ENCODE results near the gene OTOA.
"Not testable (repeated sequence)": the region's sequence is repeated elsewhere in the genome, so short reads cannot be mapped to it uniquely, and the experiment has no call there.

Gene OTOA

GRCh38 chr16:21756192-21757079 lies 92.7 kb downstream of the OTOA start:
- H3K4me2 ChIP-seq (ENCODE audit: insufficient read depth, low read length); H3K79me2 ChIP-seq (ENCODE audit: insufficient read depth, low read length); H3K9me3 ChIP-seq (ENCODE audit: insufficient read depth, low read length, severe bottlenecking); H3K27me3 ChIP-seq (ENCODE audit: insufficient read depth, low read length, poor library complexity); DNase-seq; H3K4me1 ChIP-seq (ENCODE audit: insufficient read depth, low read length); H3K36me3 ChIP-seq (ENCODE audit: insufficient read depth, low read length); H3K4me3 ChIP-seq (ENCODE audit: low read depth in 1 of 2, low read length in 2 of 2); H3K9ac ChIP-seq (ENCODE audit: low read depth, low read length); H4K20me1 ChIP-seq (ENCODE audit: insufficient read depth, low read length); H3K27ac ChIP-seq (ENCODE audit: low read length); H2AFZ ChIP-seq (ENCODE audit: low read depth, low read length): not testable (repeated sequence)
- peak; percentile 42; the same call in 2 of the 3 replicates for ATAC-seq (ENCODE audit: insufficient read depth, low read depth)

- not testable (repeated sequence) for H2AFZ ChIP-seq (ENCODE audit: low read depth, low read length)
- peak; percentile 95 for ATAC-seq (ENCODE audit: insufficient read depth, low read depth)
These were observed 93.4 kb downstream of the OTOA start for GRCh38 chr16:21757080-21757671.

GRCh38 chr16:21768280-21768679 lies 104.5 kb downstream of the OTOA start:
- not testable (repeated sequence) for H3K4me3 ChIP-seq (ENCODE audit: low read depth in 1 of 2, low read length in 2 of 2); H3K27ac ChIP-seq (ENCODE audit: low read length); H4K20me1 ChIP-seq (ENCODE audit: insufficient read depth, low read length); H3K27me3 ChIP-seq (ENCODE audit: insufficient read depth, low read length, poor library complexity); H2AFZ ChIP-seq (ENCODE audit: low read depth, low read length); H3K9ac ChIP-seq (ENCODE audit: low read depth, low read length); DNase-seq; H3K79me2 ChIP-seq (ENCODE audit: insufficient read depth, low read length); H3K9me3 ChIP-seq (ENCODE audit: insufficient read depth, low read length, severe bottlenecking); H3K4me2 ChIP-seq (ENCODE audit: insufficient read depth, low read length); H3K36me3 ChIP-seq (ENCODE audit: insufficient read depth, low read length); H3K4me1 ChIP-seq (ENCODE audit: insufficient read depth, low read length); ATAC-seq (ENCODE audit: insufficient read depth, low read depth)

More at GRCh38 chr16:21757080-21757671, 93.4 kb downstream of the OTOA start:
- H4K20me1 ChIP-seq (ENCODE audit: insufficient read depth, low read length); H3K4me1 ChIP-seq (ENCODE audit: insufficient read depth, low read length); H3K36me3 ChIP-seq (ENCODE audit: insufficient read depth, low read length); H3K9ac ChIP-seq (ENCODE audit: low read depth, low read length); DNase-seq; H3K27ac ChIP-seq (ENCODE audit: low read length); H3K9me3 ChIP-seq (ENCODE audit: insufficient read depth, low read length, severe bottlenecking); H3K4me3 ChIP-seq (ENCODE audit: low read depth in 1 of 2, low read length in 2 of 2); H3K4me2 ChIP-seq (ENCODE audit: insufficient read depth, low read length); H3K27me3 ChIP-seq (ENCODE audit: insufficient read depth, low read length, poor library complexity); H3K79me2 ChIP-seq (ENCODE audit: insufficient read depth, low read length): not testable (repeated sequence)

GRCh38 chr16:21768810-21769209 lies 105.0 kb downstream of the OTOA start:
- not testable (repeated sequence) for H4K20me1 ChIP-seq (ENCODE audit: insufficient read depth, low read length); H3K9me3 ChIP-seq (ENCODE audit: insufficient read depth, low read length, severe bottlenecking); H3K4me1 ChIP-seq (ENCODE audit: insufficient read depth, low read length); ATAC-seq (ENCODE audit: insufficient read depth, low read depth); H3K27me3 ChIP-seq (ENCODE audit: insufficient read depth, low read length, poor library complexity); H2AFZ ChIP-seq (ENCODE audit: low read depth, low read length); H3K4me2 ChIP-seq (ENCODE audit: insufficient read depth, low read length); H3K27ac ChIP-seq (ENCODE audit: low read length); H3K79me2 ChIP-seq (ENCODE audit: insufficient read depth, low read length); H3K4me3 ChIP-seq (ENCODE audit: low read depth in 1 of 2, low read length in 2 of 2); DNase-seq; H3K9ac ChIP-seq (ENCODE audit: low read depth, low read length); H3K36me3 ChIP-seq (ENCODE audit: insufficient read depth, low read length)

- not testable (repeated sequence) for H3K4me2 ChIP-seq (ENCODE audit: insufficient read depth, low read length); H3K9ac ChIP-seq (ENCODE audit: low read depth, low read length); H2AFZ ChIP-seq (ENCODE audit: low read depth, low read length); H3K4me1 ChIP-seq (ENCODE audit: insufficient read depth, low read length); H3K27me3 ChIP-seq (ENCODE audit: insufficient read depth, low read length, poor library complexity); H3K79me2 ChIP-seq (ENCODE audit: insufficient read depth, low read length); H3K36me3 ChIP-seq (ENCODE audit: insufficient read depth, low read length); DNase-seq; ATAC-seq (ENCODE audit: insufficient read depth, low read depth); H3K4me3 ChIP-seq (ENCODE audit: low read depth in 1 of 2, low read length in 2 of 2); H4K20me1 ChIP-seq (ENCODE audit: insufficient read depth, low read length); H3K9me3 ChIP-seq (ENCODE audit: insufficient read depth, low read length, severe bottlenecking); H3K27ac ChIP-seq (ENCODE audit: low read length)
These were observed 105.5 kb downstream of the OTOA start for GRCh38 chr16:21769284-21769683.

GRCh38 chr16:21770584-21770983 lies 106.8 kb downstream of the OTOA start:
- not testable (repeated sequence) for H4K20me1 ChIP-seq (ENCODE audit: insufficient read depth, low read length); ATAC-seq (ENCODE audit: insufficient read depth, low read depth); H2AFZ ChIP-seq (ENCODE audit: low read depth, low read length)

GRCh38 chr16:21772547-21773206 lies 108.9 kb downstream of the OTOA start:
- not testable (repeated sequence) for H3K9ac ChIP-seq (ENCODE audit: low read depth, low read length); H3K27me3 ChIP-seq (ENCODE audit: insufficient read depth, low read length, poor library complexity); H3K4me2 ChIP-seq (ENCODE audit: insufficient read depth, low read length); H3K36me3 ChIP-seq (ENCODE audit: insufficient read depth, low read length); H3K4me3 ChIP-seq (ENCODE audit: low read depth in 1 of 2, low read length in 2 of 2); H3K79me2 ChIP-seq (ENCODE audit: insufficient read depth, low read length); H3K4me1 ChIP-seq (ENCODE audit: insufficient read depth, low read length); H3K27ac ChIP-seq (ENCODE audit: low read length); H2AFZ ChIP-seq (ENCODE audit: low read depth, low read length); ATAC-seq (ENCODE audit: insufficient read depth, low read depth); H3K9me3 ChIP-seq (ENCODE audit: insufficient read depth, low read length, severe bottlenecking); H4K20me1 ChIP-seq (ENCODE audit: insufficient read depth, low read length); DNase-seq

More at GRCh38 chr16:21770584-21770983, 106.8 kb downstream of the OTOA start:
- not testable (repeated sequence) for H3K79me2 ChIP-seq (ENCODE audit: insufficient read depth, low read length); H3K9me3 ChIP-seq (ENCODE audit: insufficient read depth, low read length, severe bottlenecking); H3K4me3 ChIP-seq (ENCODE audit: low read depth in 1 of 2, low read length in 2 of 2); H3K4me1 ChIP-seq (ENCODE audit: insufficient read depth, low read length); H3K27me3 ChIP-seq (ENCODE audit: insufficient read depth, low read length, poor library complexity); H3K36me3 ChIP-seq (ENCODE audit: insufficient read depth, low read length); H3K27ac ChIP-seq (ENCODE audit: low read length); H3K4me2 ChIP-seq (ENCODE audit: insufficient read depth, low read length); H3K9ac ChIP-seq (ENCODE audit: low read depth, low read length); DNase-seq

GRCh38 chr16:21773207-21773553 lies 109.4 kb downstream of the OTOA start:
- not testable (repeated sequence) for H3K4me1 ChIP-seq (ENCODE audit: insufficient read depth, low read length); H3K4me3 ChIP-seq (ENCODE audit: low read depth in 1 of 2, low read length in 2 of 2); H3K27ac ChIP-seq (ENCODE audit: low read length); H3K36me3 ChIP-seq (ENCODE audit: insufficient read depth, low read length); H4K20me1 ChIP-seq (ENCODE audit: insufficient read depth, low read length); H3K4me2 ChIP-seq (ENCODE audit: insufficient read depth, low read length); H3K9ac ChIP-seq (ENCODE audit: low read depth, low read length); H3K27me3 ChIP-seq (ENCODE audit: insufficient read depth, low read length, poor library complexity); H3K9me3 ChIP-seq (ENCODE audit: insufficient read depth, low read length, severe bottlenecking); DNase-seq; ATAC-seq (ENCODE audit: insufficient read depth, low read depth); H2AFZ ChIP-seq (ENCODE audit: low read depth, low read length); H3K79me2 ChIP-seq (ENCODE audit: insufficient read depth, low read length)
